Tibial artery (tissue), 4 donors: ENCODE results near the gene SACS.

Source experiments
- DNase-seq, 2 donors: peaks; one replicate each; pipeline ENCODE4 v3.0.0-alpha.2; 2019
- H3K27ac ChIP-seq, 2 donors: fragments of 200-600 bp; sonication (generic) in 1 of 2; 1 replicate in 1 of 2; 2 replicates in 1 of 2; pipeline ENCODE4 v1.5.1; 2018 to 2019; ENCODE audit warnings: mild to moderate bottlenecking in 1 of 2
- H3K27me3 ChIP-seq, 2 donors: fragments of 200-600 bp; sonication (generic) in 1 of 2; one replicate each; pipeline versions ENCODE4 v1.5.1 to v1.6.0; 2016 to 2019
- H3K36me3 ChIP-seq, 3 donors: fragments of 200-600 bp; sonication (generic) in 2 of 3; one replicate each; pipeline ENCODE4 v1.5.1; 2016 to 2019; ENCODE audit warnings: mild to moderate bottlenecking in 2 of 3
- H3K4me1 ChIP-seq, 4 donors: fragments of 200-600 bp; sonication (generic) in 2 of 4; 1 replicate in 3 of 4; 2 replicates in 1 of 4; pipeline ENCODE4 v1.5.1; 2016 to 2019
- H3K4me3 ChIP-seq, 2 donors: fragments of 200-600 bp; sonication (generic) in 1 of 2; 1 replicate in 1 of 2; 2 replicates in 1 of 2; pipeline ENCODE4 v1.5.1; 2018 to 2019; ENCODE audit warnings: mild to moderate bottlenecking in 2 of 2
- H3K9me3 ChIP-seq, 3 donors: fragments of 200-600 bp; sonication (generic) in 1 of 3; one replicate each; pipeline ENCODE4 v1.5.1; 2016 to 2019
- intact Hi-C: fragments of 100-400 bp; cut with DNase I; formaldehyde crosslinking; loops from one replicate; pipeline ENCODE4 v1.15.0; 2023; ENCODE audit warnings: low total_unique reads
- TF ChIP-seq, protein P1 (sequence below), 2 experiments: fragments of 200-600 bp in 1 of 2; fragments of 450-650 bp in 1 of 2; IDR thresholded peaks; one replicate each; pipeline ENCODE4 v1.5.1; 2017 to 2019; ENCODE audit warnings: antibody characterized with exemption in 2 of 2, mild to moderate bottlenecking in 1 of 2, moderate library complexity in 1 of 2

SACS gene

DNA sequence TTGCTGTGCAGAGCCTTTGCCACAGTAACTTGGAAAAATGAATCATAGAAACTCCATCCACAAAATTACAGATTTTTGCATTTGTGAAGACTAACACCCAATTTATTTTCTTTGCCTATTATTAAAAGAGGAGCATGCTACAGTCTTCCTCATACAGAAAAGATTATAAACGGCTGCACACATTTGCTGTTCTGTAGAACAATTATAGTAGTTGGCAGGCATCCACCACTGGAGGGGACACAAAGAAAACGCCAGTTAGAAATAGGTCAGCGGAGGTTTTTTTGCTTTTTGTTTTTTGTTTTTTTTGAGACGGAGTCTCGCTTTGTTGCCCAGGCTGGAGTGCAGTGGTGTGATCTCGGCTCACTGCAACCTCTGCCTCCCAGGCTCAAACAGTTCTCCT is 51.6 kb downstream of the SACS start:
- H3K4me1 ChIP-seq = peaks cover 0 to 43% (median 24%) of the 10 kb centered on the region in 4 donors
- peak overlapping the region in 1 of 2 donors; percentile 26 for H3K27ac ChIP-seq
- H3K36me3 ChIP-seq = no peaks in the 10 kb centered on the region
- no peaks in the 10 kb centered on the region for H3K27me3 ChIP-seq
- TF ChIP-seq, protein P1, sequence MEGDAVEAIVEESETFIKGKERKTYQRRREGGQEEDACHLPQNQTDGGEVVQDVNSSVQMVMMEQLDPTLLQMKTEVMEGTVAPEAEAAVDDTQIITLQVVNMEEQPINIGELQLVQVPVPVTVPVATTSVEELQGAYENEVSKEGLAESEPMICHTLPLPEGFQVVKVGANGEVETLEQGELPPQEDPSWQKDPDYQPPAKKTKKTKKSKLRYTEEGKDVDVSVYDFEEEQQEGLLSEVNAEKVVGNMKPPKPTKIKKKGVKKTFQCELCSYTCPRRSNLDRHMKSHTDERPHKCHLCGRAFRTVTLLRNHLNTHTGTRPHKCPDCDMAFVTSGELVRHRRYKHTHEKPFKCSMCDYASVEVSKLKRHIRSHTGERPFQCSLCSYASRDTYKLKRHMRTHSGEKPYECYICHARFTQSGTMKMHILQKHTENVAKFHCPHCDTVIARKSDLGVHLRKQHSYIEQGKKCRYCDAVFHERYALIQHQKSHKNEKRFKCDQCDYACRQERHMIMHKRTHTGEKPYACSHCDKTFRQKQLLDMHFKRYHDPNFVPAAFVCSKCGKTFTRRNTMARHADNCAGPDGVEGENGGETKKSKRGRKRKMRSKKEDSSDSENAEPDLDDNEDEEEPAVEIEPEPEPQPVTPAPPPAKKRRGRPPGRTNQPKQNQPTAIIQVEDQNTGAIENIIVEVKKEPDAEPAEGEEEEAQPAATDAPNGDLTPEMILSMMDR (IDR thresholded peaks at IDR 0.05) = no peak
- DNase-seq = no peak
- H3K4me3 ChIP-seq = no peak overlapping the region
- no peaks in the 10 kb centered on the region for H3K9me3 ChIP-seq
- intact Hi-C loops = loop anchor here (10.0 kb wide), 1 partner anchor 83 kb away; no protein-coding TSS in a partner anchor

DNA sequence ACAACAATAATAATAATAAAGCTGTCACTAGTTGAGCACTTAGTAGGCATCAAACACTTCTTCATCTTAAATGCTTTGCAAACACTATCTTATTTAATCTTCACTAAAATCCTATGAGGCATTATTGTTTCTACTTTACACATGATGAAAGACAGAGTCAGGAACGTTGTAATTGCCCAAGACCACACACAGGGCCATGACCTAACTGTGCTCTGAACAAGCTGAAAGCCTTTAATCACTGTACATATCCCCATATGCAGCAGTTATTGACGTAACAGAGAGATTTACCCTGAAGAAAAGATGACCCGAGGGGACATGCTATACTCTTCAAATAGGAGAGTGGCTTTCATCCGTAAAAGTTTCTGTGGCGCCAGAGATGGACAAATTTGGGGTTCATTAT is 53.0 kb downstream of the SACS start:
- Histone ChIP-seq H3K36me3 (no peaks in the 10 kb centered on the region), H3K9me3 (no peaks in the 10 kb centered on the region), H3K4me1 (peaks cover 0 to 55% (median 24%) of the 10 kb centered on the region in 4 donors), H3K4me3 (no peak overlapping the region), H3K27ac (no peak overlapping the region), H3K27me3 (no peaks in the 10 kb centered on the region)
- no peak for DNase-seq
- intact Hi-C loops = loop anchor here (10.0 kb wide), 1 partner anchor 84 kb away; no protein-coding TSS in a partner anchor
- TF ChIP-seq, protein P1 (IDR thresholded peaks at IDR 0.05) = no peak

DNA sequence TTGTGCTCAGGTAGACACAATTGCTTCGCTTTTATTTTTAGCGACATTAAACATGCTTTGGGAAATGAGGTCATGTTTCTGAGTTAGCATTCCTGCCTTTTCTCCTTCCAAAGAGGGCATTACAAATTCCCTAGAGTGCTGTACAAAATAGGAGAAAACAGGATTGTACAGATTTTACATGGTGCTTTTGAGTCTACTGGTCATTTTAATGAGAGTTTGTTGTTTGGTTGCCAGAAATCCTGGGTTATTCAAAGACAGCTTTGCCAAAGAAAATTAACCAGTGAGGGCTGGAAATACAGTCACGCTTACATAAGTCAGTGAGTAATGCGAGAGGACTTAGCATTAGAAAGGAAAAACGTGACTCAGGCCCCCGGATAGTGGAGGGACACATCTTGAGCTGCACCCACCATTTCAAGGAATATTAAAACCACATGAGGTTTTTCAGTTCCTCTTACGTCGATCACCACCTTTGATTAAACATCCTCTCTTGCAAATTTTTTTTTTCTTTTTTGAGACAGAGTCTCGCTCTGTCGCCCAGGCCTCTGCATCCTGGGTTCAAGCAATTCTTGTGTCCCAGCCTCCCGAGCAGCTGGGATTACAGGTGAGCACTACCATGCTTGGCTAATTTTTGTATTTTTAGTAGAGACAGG is 55.4 kb downstream of the SACS start:
- intact Hi-C loops = loop anchor here (5.0 kb wide), 1 partner anchor 54 kb away; the partner anchor contains the start of gene SACS
- TF ChIP-seq, protein P1 (IDR thresholded peaks at IDR 0.05) = no peak
- H3K27me3 ChIP-seq = no peaks in the 10 kb centered on the region
- H3K4me1 ChIP-seq = peaks cover 0 to 64% (median 32%) of the 10 kb centered on the region in 4 donors
- peak overlapping the region; percentile 77 to 79 for H3K27ac ChIP-seq
- H3K9me3 ChIP-seq = no peaks in the 10 kb centered on the region
- no peaks in the 10 kb centered on the region for H3K36me3 ChIP-seq
- DNase-seq = peak; percentile 37 to 68
- peak overlapping the region in 1 of 2 donors; percentile 3 for H3K4me3 ChIP-seq

DNA sequence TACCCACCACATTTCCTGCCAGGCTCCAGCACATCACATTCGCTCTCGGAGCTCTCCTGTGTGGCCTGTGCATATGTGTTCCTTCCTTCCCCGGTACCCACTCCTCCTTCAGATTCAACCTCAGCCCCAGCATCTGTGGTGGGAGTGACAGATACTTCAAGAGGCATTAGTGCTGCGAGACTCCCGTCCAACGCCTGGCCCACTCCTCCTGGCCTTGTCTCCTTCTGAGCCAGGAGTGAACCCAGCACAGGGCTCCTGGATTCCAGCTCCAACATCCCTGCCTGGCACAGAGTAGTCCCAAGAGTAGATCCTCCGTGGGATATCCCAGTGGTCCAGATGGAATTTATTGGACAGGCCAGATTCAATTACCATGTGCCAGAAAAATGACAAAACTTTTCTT is 55.9 kb downstream of the SACS start:
- no peak for DNase-seq
- Histone ChIP-seq H3K27me3 (no peaks in the 10 kb centered on the region), H3K27ac (peak overlapping the region; percentile 77 to 79), H3K36me3 (no peaks in the 10 kb centered on the region), H3K4me1 (peaks cover 0 to 69% (median 37%) of the 10 kb centered on the region in 4 donors), H3K9me3 (no peaks in the 10 kb centered on the region), H3K4me3 (peak overlapping the region in 1 of 2 donors; percentile 3)
- TF ChIP-seq, protein P1 (IDR thresholded peaks at IDR 0.05) = no peak
- intact Hi-C loops = loop anchor here (5.0 kb wide), 1 partner anchor 55 kb away; the partner anchor contains the start of gene SACS

DNA sequence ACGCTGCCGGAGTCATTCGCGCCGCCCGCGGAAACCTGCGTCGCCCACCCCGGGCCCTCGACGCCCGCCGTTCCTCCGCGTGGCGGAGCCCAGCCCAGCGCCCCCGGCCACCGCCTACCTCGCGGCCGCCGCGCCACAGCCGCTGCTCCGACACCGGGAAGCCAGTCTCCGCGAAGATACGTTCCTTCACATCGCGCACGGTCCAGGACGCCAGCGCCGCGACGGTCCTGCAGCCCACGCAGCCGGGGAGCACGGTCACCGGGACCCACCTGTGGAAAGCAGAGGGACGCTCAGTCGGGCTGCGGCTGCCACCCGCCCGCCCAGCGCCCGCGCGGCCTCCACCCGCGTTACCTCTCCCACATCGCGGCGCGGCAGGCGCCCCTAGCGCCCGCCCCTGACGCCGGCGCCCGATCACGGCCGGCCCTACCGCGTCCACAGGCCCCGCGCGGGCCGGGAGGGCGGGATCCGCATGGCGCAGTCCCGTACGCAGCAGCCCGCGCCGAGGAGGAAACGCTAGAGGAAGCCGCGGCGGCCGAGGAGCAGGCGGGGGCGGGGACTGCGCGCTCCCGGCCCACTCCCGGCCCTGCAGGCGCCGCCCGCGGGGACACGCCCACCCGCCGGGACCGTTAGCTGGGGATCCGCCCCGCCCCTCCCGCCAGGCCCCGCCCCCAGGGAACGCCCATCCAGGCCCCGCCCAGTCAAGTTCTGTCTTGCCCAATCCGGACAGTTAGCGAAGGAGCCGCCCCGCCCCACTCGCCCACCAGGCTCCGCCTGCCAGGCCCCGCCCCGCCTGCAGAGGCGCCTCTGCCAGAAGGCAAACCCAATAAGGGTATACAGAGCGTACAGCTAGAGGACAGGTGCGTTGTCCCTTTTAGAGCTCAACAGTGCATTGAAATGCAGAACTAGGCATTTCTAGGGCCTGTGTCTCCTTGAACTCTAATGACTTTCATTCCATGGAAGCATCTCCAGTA is 58.2 kb downstream of the SACS start:
- no peaks in the 10 kb centered on the region for H3K27me3 ChIP-seq
- peaks cover 6 to 8% (median 6%) of the 10 kb centered on the region in 3 donors for H3K36me3 ChIP-seq
- H3K4me3 ChIP-seq = peak overlapping the region; percentile 73 to 93
- DNase-seq = peak; percentile 94 to 98
- TF ChIP-seq, protein P1 (IDR thresholded peaks at IDR 0.05) = peak; percentile 2 to 23
- H3K9me3 ChIP-seq = no peaks in the 10 kb centered on the region
- peaks cover 0 to 69% (median 36%) of the 10 kb centered on the region in 4 donors for H3K4me1 ChIP-seq
- H3K27ac ChIP-seq = peak overlapping the region; percentile 82 to 95
- intact Hi-C loops = loop anchor here (5.0 kb wide), 1 partner anchor 57 kb away; the partner anchor contains the start of gene SACS
